Measurements from ENCODE around the gene RPS6KB2.

DNA sequence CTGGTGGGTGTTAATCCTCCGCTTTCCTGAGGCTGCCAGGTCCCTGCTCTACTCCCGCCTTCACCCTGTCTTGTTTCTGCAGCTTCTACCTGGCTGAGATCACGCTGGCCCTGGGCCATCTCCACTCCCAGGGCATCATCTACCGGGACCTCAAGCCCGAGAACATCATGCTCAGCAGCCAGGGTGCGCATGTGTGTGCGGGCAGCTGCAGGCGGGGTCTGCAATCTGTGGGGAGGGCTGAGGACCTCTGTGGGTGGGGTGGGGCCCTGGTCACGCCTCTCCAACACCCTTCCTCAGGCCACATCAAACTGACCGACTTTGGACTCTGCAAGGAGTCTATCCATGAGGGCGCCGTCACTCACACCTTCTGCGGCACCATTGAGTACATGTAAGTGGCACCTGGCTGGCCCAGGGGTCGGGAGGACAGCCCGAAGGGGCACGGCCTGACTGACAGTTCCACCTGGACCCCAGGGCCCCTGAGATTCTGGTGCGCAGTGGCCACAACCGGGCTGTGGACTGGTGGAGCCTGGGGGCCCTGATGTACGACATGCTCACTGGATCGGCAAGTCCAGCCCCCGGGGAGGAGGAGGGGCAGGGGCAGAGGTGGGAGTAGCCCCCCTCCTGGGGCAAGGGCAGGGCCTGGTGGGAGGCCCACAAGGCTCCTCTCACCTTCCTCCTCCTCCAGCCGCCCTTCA, 4.5 kb downstream of the RPS6KB2 start:
- TF ChIP-seq ZBTB2 (IDR thresholded peaks at IDR 0.05): no peak
- no peak for TF ChIP-seq POLR2AphosphoS5 (IDR thresholded peaks at IDR 0.05; ENCODE audit: control insufficient read depth, insufficient read depth, low read depth, low read length)
- TF ChIP-seq, protein P1, sequence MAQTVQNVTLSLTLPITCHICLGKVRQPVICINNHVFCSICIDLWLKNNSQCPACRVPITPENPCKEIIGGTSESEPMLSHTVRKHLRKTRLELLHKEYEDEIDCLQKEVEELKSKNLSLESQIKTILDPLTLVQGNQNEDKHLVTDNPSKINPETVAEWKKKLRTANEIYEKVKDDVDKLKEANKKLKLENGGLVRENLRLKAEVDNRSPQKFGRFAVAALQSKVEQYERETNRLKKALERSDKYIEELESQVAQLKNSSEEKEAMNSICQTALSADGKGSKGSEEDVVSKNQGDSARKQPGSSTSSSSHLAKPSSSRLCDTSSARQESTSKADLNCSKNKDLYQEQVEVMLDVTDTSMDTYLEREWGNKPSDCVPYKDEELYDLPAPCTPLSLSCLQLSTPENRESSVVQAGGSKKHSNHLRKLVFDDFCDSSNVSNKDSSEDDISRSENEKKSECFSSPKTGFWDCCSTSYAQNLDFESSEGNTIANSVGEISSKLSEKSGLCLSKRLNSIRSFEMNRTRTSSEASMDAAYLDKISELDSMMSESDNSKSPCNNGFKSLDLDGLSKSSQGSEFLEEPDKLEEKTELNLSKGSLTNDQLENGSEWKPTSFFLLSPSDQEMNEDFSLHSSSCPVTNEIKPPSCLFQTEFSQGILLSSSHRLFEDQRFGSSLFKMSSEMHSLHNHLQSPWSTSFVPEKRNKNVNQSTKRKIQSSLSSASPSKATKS (CRISPR knock-in tag; IDR thresholded peaks at IDR 0.05): no peak
- TF ChIP-seq, protein P2, sequence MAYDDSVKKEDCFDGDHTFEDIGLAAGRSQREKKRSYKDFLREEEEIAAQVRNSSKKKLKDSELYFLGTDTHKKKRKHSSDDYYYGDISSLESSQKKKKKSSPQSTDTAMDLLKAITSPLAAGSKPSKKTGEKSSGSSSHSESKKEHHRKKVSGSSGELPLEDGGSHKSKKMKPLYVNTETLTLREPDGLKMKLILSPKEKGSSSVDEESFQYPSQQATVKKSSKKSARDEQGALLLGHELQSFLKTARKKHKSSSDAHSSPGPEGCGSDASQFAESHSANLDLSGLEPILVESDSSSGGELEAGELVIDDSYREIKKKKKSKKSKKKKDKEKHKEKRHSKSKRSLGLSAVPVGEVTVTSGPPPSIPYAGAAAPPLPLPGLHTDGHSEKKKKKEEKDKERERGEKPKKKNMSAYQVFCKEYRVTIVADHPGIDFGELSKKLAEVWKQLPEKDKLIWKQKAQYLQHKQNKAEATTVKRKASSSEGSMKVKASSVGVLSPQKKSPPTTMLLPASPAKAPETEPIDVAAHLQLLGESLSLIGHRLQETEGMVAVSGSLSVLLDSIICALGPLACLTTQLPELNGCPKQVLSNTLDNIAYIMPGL (CRISPR knock-in tag; IDR thresholded peaks at IDR 0.05): no peak
- TF ChIP-seq ARID4B (CRISPR knock-in tag; IDR thresholded peaks at IDR 0.05): no peak
- TF ChIP-seq EZH2 (IDR thresholded peaks at IDR 0.05; ENCODE audit: borderline replicate concordance, low read depth, low read length): no peak
- TF ChIP-seq ZNF274 (IDR thresholded peaks at IDR 0.05; ENCODE audit: borderline replicate concordance, low read depth, low read length): no peak
- no peak for TF ChIP-seq CTCF (IDR thresholded peaks at IDR 0.05 in 2 of 3, conservative IDR thresholded peaks at IDR 0.05 in 1 of 3; ENCODE audit: insufficient read depth in 2 of 3, low read depth in 1 of 3, low read length in 3 of 3)
- no peak for TF ChIP-seq ATF1 (CRISPR knock-in tag; IDR thresholded peaks at IDR 0.05)
- no peak for TF ChIP-seq ATF1 (tag; IDR thresholded peaks at IDR 0.05)
- TF ChIP-seq ELF4 (CRISPR knock-in tag; IDR thresholded peaks at IDR 0.05): no peak
- no peak for TF ChIP-seq FOXA3 (CRISPR knock-in tag; conservative IDR thresholded peaks at IDR 0.05 in 1 of 2, IDR thresholded peaks at IDR 0.05 in 1 of 2)
- no peak for TF ChIP-seq ZNF197 (CRISPR knock-in tag; IDR thresholded peaks at IDR 0.05; ENCODE audit: low read depth)
- TF ChIP-seq MNT (conservative IDR thresholded peaks at IDR 0.05): no peak

All from K562 (cell line).